Peyer's patch (tissue), 4 donors: ENCODE measurements around the gene TAC4. TPM values are rescaled to one million over a fixed set of nuclear protein-coding genes. Genes with fewer than 3 reads are reported as not detected.

Experiments
- DNase-seq, 3 donors: peaks; one replicate each; pipeline ENCODE4 v3.0.0-alpha.2; 2017 to 2019
- H3K27ac ChIP-seq, 4 donors: fragments of 200-600 bp; sonication (generic); one replicate each; pipeline ENCODE4 v1.5.1; 2016 to 2019
- H3K27me3 ChIP-seq, 2 donors: fragments of 200-600 bp; sonication (generic); one replicate each; pipeline ENCODE4 v1.5.1; 2019
- H3K36me3 ChIP-seq, 3 donors: fragments of 200-600 bp; sonication (generic); one replicate each; pipeline ENCODE4 v1.5.1; 2016 to 2019
- H3K4me1 ChIP-seq, 4 donors: fragments of 200-600 bp; sonication (generic); one replicate each; pipeline ENCODE4 v1.5.1; 2016 to 2019
- H3K4me3 ChIP-seq, 4 donors: fragments of 200-600 bp; sonication (generic); 1 replicate in 3 of 4; 2 replicates in 1 of 4; pipeline ENCODE4 v1.5.1; 2016 to 2019; ENCODE audit warnings: mild to moderate bottlenecking in 1 of 4
- H3K9me3 ChIP-seq, 4 donors: fragments of 200-600 bp; sonication (generic); one replicate each; pipeline ENCODE4 v1.5.1; 2016 to 2019; ENCODE audit warnings: mild to moderate bottlenecking in 1 of 4
- POLR2A ChIP-seq, 2 donors: fragments of 450-650 bp; IDR thresholded peaks; one replicate each; pipeline ENCODE4 v1.5.1; 2017; ENCODE audit warnings: antibody characterized with exemption in 2 of 2, mild to moderate bottlenecking in 2 of 2, moderate library complexity in 2 of 2
- total RNA-seq, 4 donors: library from RNA; depleted of rRNA; stranded (reverse); fragments of >200 nt; gene quantifications; one replicate each; pipeline ENCODE4 v1.1.0, GENCODE V29; 2016
- TF ChIP-seq, protein P1 (sequence below), 6 experiments: fragments of 450-650 bp in 4 of 6; fragments of 200-600 bp in 2 of 6; sonication (generic) in 1 of 6; IDR thresholded peaks; one replicate each; pipeline ENCODE4 v1.5.1; 2017 to 2019; ENCODE audit warnings: antibody characterized with exemption in 6 of 6, mild to moderate bottlenecking in 3 of 6, moderate library complexity in 1 of 6

TAC4 gene
- total RNA-seq, 4 donors from 2014 or later, result not detected

DNA sequence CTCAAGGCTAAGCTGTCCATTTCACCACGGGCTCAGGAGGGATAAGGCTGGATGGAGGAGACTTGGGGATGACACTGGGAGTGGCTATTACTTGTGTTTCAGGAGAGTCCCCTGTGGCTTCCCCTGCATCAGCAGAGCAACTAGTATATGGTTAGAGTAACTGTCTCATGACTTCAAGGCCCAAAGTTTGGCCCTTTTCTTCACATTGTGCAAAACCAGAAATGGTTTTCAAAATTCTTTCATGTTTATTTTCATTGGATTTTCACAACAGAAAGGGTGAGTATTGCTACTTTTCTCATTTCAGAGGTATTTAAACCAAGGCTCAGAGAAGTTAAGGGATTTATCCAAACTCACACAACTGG, 18.1 kb upstream of the TAC4 start:
- no peak for DNase-seq
- Histone ChIP-seq H3K36me3 (no peaks in the 10 kb centered on the region), H3K4me3 (no peak overlapping the region), H3K4me1 (peaks cover 0 to 4% (median 0%) of the 10 kb centered on the region in 4 donors), H3K9me3 (no peaks in the 10 kb centered on the region), H3K27me3 (no peaks in the 10 kb centered on the region), H3K27ac (no peak overlapping the region)
- TF ChIP-seq, protein P1, sequence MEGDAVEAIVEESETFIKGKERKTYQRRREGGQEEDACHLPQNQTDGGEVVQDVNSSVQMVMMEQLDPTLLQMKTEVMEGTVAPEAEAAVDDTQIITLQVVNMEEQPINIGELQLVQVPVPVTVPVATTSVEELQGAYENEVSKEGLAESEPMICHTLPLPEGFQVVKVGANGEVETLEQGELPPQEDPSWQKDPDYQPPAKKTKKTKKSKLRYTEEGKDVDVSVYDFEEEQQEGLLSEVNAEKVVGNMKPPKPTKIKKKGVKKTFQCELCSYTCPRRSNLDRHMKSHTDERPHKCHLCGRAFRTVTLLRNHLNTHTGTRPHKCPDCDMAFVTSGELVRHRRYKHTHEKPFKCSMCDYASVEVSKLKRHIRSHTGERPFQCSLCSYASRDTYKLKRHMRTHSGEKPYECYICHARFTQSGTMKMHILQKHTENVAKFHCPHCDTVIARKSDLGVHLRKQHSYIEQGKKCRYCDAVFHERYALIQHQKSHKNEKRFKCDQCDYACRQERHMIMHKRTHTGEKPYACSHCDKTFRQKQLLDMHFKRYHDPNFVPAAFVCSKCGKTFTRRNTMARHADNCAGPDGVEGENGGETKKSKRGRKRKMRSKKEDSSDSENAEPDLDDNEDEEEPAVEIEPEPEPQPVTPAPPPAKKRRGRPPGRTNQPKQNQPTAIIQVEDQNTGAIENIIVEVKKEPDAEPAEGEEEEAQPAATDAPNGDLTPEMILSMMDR (IDR thresholded peaks at IDR 0.05), result no peak
- no peak for TF ChIP-seq POLR2A (IDR thresholded peaks at IDR 0.05)

DNA sequence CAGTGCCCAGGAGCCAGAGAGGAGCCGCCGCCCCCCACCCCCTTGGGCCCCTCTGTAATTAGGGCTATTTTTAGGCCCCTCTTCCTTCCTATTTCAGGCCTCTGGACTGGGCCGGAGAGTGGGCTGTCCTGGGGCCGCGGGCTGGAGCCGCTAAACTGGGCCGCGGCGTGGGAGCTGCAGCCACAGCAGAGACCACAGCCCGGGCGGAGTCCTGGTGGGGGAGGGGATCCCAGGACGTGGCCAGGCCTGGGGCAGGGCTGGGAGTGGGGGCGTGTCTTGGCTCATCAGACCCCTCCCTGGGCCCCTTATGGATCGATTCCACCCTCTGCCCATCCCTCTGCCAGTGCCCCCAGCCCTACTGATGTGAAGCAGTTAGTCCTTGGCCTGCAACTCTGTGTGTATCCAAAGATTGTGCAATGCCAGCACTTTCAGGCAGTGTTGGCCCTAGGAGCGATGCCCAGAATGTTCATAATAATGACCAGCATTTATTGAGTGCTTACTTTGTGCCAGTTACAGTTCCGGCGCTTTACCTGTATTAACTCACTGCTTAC, 15.0 kb upstream of the TAC4 start:
- no peaks in the 10 kb centered on the region for H3K9me3 ChIP-seq
- DNase-seq, result no peak
- no peaks in the 10 kb centered on the region for H3K36me3 ChIP-seq
- no peak overlapping the region for H3K4me3 ChIP-seq
- no peaks in the 10 kb centered on the region for H3K27me3 ChIP-seq
- H3K27ac ChIP-seq, result no peak overlapping the region
- peaks cover 0 to 4% (median 0%) of the 10 kb centered on the region in 4 donors for H3K4me1 ChIP-seq
- TF ChIP-seq POLR2A (IDR thresholded peaks at IDR 0.05), result no peak
- TF ChIP-seq, protein P1 (IDR thresholded peaks at IDR 0.05), result no peak

DNA sequence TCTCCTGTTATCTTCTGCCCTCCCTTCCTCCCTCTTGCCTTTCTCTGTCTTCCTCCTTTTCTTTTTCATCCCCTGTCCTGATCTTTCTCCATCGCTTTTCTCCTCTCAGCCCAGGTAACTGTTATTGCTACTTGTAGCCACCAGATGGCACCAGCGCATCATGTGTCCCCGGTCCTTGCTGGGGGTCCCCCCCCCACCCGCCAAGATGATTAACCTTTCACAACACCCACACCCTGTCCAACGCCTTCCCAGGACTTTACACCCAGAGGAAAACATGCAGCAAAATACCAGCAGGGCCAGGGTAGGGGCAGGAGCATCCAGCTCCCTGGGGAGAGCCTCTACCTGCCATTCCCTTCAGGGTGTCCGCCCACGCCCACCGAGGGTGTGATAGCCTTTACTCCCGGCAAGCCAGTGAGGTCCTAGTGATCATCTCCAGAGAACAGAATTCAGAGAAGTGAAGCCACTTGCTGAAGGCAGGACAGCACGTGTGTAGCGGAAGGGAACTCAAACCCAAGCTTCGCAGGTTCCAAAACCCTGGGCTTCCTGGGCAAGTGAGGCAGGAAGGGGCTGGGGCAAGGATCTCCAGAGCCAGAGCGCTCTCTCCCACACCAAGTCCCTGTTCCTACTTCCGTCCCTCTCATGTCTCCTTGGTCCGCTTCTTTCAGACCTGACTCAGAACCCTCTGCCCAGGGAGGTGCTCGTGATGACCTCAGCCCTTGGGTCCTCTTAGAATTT, 13.4 kb upstream of the TAC4 start:
- H3K27ac ChIP-seq, result no peak overlapping the region
- no peaks in the 10 kb centered on the region for H3K27me3 ChIP-seq
- H3K36me3 ChIP-seq, result no peaks in the 10 kb centered on the region
- H3K4me3 ChIP-seq, result no peak overlapping the region
- peaks cover 0 to 4% (median 0%) of the 10 kb centered on the region in 4 donors for H3K4me1 ChIP-seq
- no peaks in the 10 kb centered on the region for H3K9me3 ChIP-seq
- TF ChIP-seq, protein P1 (IDR thresholded peaks at IDR 0.05), result peak; percentile 56 to 90 (median 74)
- TF ChIP-seq POLR2A (IDR thresholded peaks at IDR 0.05), result no peak
- peak; percentile 25 to 62 (median 62) for DNase-seq

DNA sequence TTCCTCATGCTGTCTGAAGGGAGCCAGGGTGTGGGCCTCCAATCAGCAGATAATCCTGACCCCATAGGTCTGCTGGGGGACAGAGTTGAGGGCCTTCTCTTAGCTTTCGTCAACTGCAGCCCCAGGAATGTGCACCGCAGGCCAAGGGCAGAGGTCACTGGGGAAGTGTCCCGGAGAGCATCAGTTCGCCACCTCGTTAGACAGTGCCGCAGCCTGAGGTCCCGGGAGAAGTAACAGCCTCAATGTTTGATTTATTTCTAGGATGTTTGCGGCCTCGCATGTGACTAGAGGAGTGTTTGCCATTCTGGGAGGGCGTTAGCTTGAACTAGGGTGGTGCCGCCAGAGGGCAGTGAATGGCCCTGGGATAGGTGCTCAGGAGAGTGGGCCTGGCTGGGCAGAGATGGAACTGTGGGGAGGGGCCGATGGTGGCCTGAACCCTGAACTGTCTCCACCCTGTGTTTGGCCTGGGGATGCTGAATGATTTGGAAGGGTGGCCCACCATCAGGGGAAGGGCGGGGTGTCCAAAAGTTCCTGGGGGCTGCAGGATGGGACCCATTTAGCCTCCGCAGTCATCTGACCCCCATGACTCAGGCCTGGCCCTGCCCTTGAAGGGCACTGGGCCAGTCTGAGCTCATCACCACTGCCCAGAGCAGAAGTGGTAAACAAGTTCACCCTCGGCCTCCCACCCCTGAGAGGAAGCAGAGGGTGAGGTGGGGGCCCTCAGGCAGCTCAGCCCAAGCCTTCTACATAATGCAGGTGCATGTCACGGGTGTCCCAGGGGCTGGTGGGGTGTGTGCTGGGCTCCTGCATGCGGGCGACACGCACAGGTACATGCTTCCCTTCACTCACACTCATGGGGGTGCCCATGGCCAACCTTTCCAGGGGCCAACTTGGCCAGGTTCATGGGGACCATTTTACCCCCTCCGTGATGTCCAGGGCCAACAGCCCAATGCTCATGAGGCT, 12.4 kb upstream of the TAC4 start:
- no peak for DNase-seq
- no peak overlapping the region for H3K4me3 ChIP-seq
- no peaks in the 10 kb centered on the region for H3K9me3 ChIP-seq
- H3K36me3 ChIP-seq, result no peaks in the 10 kb centered on the region
- H3K4me1 ChIP-seq, result peaks cover 0 to 4% (median 0%) of the 10 kb centered on the region in 4 donors
- no peak overlapping the region for H3K27ac ChIP-seq
- H3K27me3 ChIP-seq, result no peaks in the 10 kb centered on the region
- TF ChIP-seq POLR2A (IDR thresholded peaks at IDR 0.05), result no peak
- TF ChIP-seq, protein P1 (IDR thresholded peaks at IDR 0.05), result no peak

DNA sequence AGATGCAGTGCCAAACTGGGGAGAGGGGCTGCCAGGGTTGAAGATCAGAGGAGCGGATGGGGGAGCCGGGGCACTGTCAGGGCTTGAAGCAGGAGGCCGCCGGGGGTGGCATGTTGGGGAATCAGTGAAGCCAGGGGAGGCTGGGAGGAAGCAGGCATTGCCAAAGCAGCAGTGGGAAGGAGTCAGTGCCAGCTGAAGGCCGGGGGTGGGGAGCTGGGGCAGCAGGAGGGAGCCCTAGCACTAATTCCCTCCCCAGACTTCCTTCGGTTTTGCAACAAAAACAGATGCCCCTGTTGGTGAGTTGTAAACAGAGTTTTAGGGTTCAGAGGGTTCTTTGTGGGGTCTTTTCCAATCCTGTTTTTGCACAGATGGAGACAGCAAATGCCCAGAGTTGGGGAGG, 10.9 kb upstream of the TAC4 start:
- no peak overlapping the region for H3K27ac ChIP-seq
- no peak for DNase-seq
- no peaks in the 10 kb centered on the region for H3K36me3 ChIP-seq
- no peak for TF ChIP-seq POLR2A (IDR thresholded peaks at IDR 0.05)
- TF ChIP-seq, protein P1 (IDR thresholded peaks at IDR 0.05), result no peak
- H3K9me3 ChIP-seq, result no peaks in the 10 kb centered on the region
- no peak overlapping the region for H3K4me3 ChIP-seq
- H3K27me3 ChIP-seq, result no peaks in the 10 kb centered on the region
- peaks cover 0 to 4% (median 0%) of the 10 kb centered on the region in 4 donors for H3K4me1 ChIP-seq
